ENCODE results near the gene OR6C6.

DNA sequence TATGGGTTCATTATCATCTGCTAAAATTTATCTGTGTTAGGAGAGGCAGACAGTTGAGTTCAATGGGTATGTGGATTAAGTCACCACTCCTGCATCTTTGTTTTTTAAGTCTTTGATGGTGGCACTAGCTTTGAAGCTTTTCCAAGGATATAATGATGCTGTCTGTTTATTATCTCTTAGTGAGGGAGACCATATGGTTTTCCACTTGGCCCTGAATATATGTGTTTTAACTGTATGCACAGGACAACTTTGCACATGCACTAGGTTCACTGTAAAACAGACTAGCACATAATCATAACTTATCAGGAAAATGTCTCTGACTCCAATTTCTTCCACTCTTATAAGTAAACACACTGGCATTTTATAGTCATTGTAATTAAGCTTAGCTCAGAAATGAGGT is 43.1 kb downstream of the OR6C6 start:
- TF ChIP-seq CTCF (IDR thresholded peaks at IDR 0.05) = no peak
- no peak for TF ChIP-seq EZH2 (IDR thresholded peaks at IDR 0.05; ENCODE audit: borderline replicate concordance, insufficient read depth, low read depth, low read length, poor library complexity, severe bottlenecking)

Data from B cell (primary cell).